Upper lobe of right lung (tissue), 1 donor: ENCODE results near the gene ROR1. TPM values are rescaled to one million over a fixed set of nuclear protein-coding genes. Genes with fewer than 3 reads are reported as not detected.

ENCODE experiments used
- ATAC-seq: fragments of 200-7000 bp; cut with Tn5 transposase; one replicate; pipeline ENCODE4 v1.9.1; 2020; ENCODE audit warnings: mild to moderate bottlenecking, moderate library complexity
- DNase-seq: peaks from one replicate; pipeline ENCODE4 v3.0.0-alpha.2; 2020
- H3K27ac ChIP-seq: fragments of 200-600 bp; one replicate; pipeline ENCODE4 v1.8.0; 2022
- H3K27me3 ChIP-seq: fragments of 200-600 bp; one replicate; pipeline ENCODE4 v1.8.0; 2022; ENCODE audit warnings: mild to moderate bottlenecking
- H3K36me3 ChIP-seq: fragments of 200-600 bp; one replicate; pipeline ENCODE4 v1.8.0; 2022
- H3K4me1 ChIP-seq: fragments of 200-600 bp; one replicate; pipeline ENCODE4 v1.8.0; 2022
- H3K4me3 ChIP-seq: fragments of 200-600 bp; one replicate; pipeline ENCODE4 v1.8.0; 2022; ENCODE audit warnings: mild to moderate bottlenecking
- H3K9me3 ChIP-seq: fragments of 200-600 bp; one replicate; pipeline ENCODE4 v1.8.0; 2022
- CTCF ChIP-seq: fragments of 200-600 bp; IDR thresholded peaks from one replicate; pipeline ENCODE4 v1.8.0; 2022; ENCODE audit warnings: antibody characterized with exemption
- intact Hi-C: fragments of 100-400 bp; cut with DNase I; formaldehyde crosslinking; loops from one replicate; pipeline ENCODE4 v1.11.0; 2022
- total RNA-seq: library from RNA; stranded (reverse); fragmentation: NEBNext Ultra II Directional; extraction: Animal tissue kit (Norgen Biotek cat#: 25700); gene quantifications from one replicate; pipeline ENCODE4 v1.2.1, GENCODE V29; 2021
- donor health status: DM: no; HTN: yes; CAD: no; lungs with severe emphysema.

The ROR1 gene
- total RNA-seq, 1 donor from 2014 or later: 21.4 TPM

- peaks cover 6% of the 10 kb centered on the region for H3K4me1 ChIP-seq
- H3K9me3 ChIP-seq: no peaks in the 10 kb centered on the region
- H3K27ac ChIP-seq: no peak overlapping the region
- no peak overlapping the region for H3K4me3 ChIP-seq
- H3K36me3 ChIP-seq: no peaks in the 10 kb centered on the region
- no peak for TF ChIP-seq CTCF
- no peak for ATAC-seq
- intact Hi-C loops: no loop called here
- H3K27me3 ChIP-seq: no peaks in the 10 kb centered on the region
- DNase-seq: no peak
Measured at GRCh38 chr1:63945943-63946342, 172.1 kb downstream of the ROR1 start.

GRCh38 chr1:63946866-63947491 is 173.2 kb downstream of the ROR1 start:
- Histone ChIP-seq H3K4me1 (peaks cover 6% of the 10 kb centered on the region), H3K27me3 (no peaks in the 10 kb centered on the region), H3K9me3 (no peaks in the 10 kb centered on the region), H3K4me3 (no peak overlapping the region), H3K36me3 (no peaks in the 10 kb centered on the region), H3K27ac (no peak overlapping the region)
- peak; percentile 41 for ATAC-seq
- TF ChIP-seq CTCF: no peak
- intact Hi-C loops: no loop called here
- DNase-seq: no peak

- Histone ChIP-seq H3K36me3 (no peaks in the 10 kb centered on the region), H3K4me1 (peaks cover 6% of the 10 kb centered on the region), H3K27ac (no peak overlapping the region), H3K4me3 (no peak overlapping the region), H3K27me3 (no peaks in the 10 kb centered on the region), H3K9me3 (no peaks in the 10 kb centered on the region)
- DNase-seq (no peak), ATAC-seq (no peak)
- no peak for TF ChIP-seq CTCF
- intact Hi-C loops: no loop called here
Measured at GRCh38 chr1:63947904-63948303, 174.1 kb downstream of the ROR1 start.

GRCh38 chr1:63950023-63950422 is 176.2 kb downstream of the ROR1 start:
- H3K9me3 ChIP-seq: no peaks in the 10 kb centered on the region
- no peak for TF ChIP-seq CTCF
- H3K4me3 ChIP-seq: no peak overlapping the region
- H3K27ac ChIP-seq: no peak overlapping the region
- ATAC-seq: peak; percentile 68
- no peak for DNase-seq
- H3K4me1 ChIP-seq: peaks cover 6% of the 10 kb centered on the region
- H3K36me3 ChIP-seq: no peaks in the 10 kb centered on the region
- intact Hi-C loops: no loop called here
- no peaks in the 10 kb centered on the region for H3K27me3 ChIP-seq

GRCh38 chr1:63951059-63951946 is 177.5 kb downstream of the ROR1 start:
- no peaks in the 10 kb centered on the region for H3K36me3 ChIP-seq
- no peaks in the 10 kb centered on the region for H3K9me3 ChIP-seq
- peaks cover 6% of the 10 kb centered on the region for H3K4me1 ChIP-seq
- intact Hi-C loops: no loop called here
- no peaks in the 10 kb centered on the region for H3K27me3 ChIP-seq
- DNase-seq (no peak), ATAC-seq (no peak)
- no peak overlapping the region for H3K27ac ChIP-seq
- no peak overlapping the region for H3K4me3 ChIP-seq
- TF ChIP-seq CTCF: no peak
